ENCODE measurements around the gene HSFX3.
A peak's percentile ranks its signal among the peaks of the same experiment; 100 is the strongest.
"Not testable (repeated sequence)": the region's sequence is repeated elsewhere in the genome, so short reads cannot be mapped to it uniquely, and the experiment has no call there.

HSFX3 gene, protein sequence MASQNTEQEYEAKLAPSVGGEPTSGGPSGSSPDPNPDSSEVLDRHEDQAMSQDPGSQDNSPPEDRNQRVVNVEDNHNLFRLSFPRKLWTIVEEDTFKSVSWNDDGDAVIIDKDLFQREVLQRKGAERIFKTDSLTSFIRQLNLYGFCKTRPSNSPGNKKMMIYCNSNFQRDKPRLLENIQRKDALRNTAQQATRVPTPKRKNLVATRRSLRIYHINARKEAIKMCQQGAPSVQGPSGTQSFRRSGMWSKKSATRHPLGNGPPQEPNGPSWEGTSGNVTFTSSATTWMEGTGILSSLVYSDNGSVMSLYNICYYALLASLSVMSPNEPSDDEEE

DNA sequence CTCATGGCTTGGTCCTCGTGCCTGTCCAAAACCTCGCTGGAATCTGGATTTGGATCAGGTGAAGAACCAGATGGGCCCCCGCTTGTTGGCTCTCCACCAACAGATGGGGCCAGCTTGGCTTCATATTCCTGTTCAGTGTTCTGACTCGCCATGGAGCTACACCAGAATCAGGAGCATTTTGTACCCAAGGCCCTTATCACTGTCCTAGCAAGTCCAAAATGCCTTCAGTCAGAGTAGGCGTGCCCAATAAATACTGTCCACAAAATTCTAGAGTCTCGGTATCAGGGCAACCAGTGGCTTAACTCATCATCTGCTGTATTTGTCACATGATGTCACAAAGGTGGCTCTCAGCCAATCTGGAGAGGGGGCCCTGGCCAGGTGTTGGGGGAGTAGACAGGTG lies at the start of gene HSFX3:
TSS of gene HSFX3 (minus strand) at position 224 of the 400 bp plus-strand sequence. CDS start at position 152, 72 bp downstream.
- FAIRE-seq: not testable (repeated sequence)

DNA sequence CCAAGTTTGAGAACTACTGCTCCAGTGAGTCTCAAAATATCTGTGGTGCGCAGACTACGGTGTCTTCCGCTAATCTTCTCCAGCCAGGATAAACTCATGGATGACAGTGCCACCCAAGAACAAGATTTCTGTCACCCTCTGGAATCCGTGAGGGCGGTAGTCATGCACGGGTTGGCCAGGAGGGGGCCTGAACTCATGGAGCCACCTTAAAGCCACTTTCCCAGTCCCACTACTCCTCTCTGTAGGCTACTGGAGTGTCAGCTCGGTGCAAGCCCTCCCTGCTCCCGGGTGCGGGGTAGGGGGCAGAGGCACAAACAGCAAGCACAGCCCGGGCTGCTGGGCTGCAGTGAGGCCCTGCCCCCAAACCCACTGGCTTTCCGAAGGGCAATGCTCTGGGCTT lies 48.9 kb upstream of the HSFX3 start:
- not testable (repeated sequence) for FAIRE-seq

DNA sequence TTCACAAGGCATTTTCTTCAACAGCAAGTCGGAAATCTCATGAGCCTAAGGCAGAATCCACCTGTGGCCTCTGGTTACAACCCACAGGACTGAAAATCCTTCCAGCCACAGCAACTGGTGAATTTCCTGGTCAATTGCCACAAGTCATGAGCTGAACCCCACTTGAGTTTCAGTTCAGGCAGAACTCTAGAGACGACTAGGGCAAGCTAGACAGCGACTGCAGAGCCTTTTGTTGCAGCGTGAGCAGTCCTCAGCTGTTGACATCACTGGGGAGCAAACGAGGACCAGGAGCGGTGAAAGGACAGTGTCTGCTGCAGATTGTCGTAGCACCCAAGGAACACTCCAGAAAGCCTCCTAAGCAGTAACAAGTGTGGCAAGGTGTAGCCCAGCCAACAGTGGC lies 46.2 kb upstream of the HSFX3 start:
- FAIRE-seq: not testable (repeated sequence)

DNA sequence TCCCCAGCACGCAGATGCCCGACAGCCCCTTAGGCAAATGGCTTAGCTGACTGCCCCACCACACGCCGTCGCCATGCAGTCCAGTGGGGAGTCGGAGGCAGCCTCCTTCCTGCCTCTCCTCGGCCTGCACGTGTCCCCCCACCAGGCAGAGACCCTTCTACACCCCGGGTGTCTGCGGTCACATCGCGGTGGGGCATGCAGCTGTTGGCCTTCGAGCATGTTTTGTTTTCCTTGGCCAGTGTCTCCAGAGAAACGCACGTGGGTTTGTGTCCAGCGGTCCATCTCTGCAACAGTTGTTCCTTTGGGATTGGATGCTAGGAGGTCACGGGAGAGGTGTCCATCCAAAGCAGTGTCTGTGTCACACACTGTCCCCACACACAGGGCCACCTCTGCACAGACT lies 45.5 kb upstream of the HSFX3 start, which contains the start of gene HSFX2:
TSS of gene HSFX2 (minus strand) at position 101 of the 400 bp plus-strand sequence. CDS start 614 bp downstream, outside the sequence.
- not testable (repeated sequence) for FAIRE-seq

DNA sequence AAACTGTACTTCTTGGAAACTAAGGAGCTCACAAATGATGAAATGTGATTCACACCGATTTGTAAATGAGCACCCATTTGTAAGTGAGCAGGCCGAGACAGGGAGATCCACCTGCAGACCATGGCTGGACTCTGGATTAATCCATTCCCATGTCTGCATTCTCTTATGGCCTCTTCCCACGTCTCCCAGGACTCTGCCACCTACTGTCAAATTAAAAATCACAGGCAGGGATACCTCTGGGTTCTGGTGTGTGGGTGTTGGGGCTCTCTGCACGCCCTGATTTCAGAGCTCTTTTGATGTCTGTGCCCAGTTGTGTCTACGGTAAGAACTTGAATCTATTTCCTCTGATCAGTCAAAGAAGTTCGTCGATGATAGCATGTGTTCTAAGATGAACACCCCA lies 41.3 kb upstream of the HSFX3 start:
- not testable (repeated sequence) for FAIRE-seq

DNA sequence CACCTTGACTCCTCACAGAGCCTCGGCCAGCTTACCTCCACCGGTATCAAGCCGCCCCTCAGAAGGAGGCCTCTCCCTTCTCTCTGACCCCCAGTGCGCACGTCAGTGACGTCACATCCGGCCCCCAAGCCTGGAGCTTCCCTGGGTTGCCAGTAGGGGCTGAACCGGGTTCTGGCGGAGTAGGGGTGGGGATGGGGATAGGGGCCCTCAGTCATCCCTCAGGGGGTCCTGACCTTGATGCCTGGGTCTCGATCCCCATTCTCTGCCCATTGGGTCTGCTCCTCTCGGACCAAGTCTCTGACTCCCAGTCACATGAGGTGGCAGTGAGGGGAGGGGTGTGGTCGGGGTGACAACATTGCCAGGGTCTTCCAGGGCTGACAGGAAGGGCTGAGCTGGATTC lies 37.6 kb upstream of the HSFX3 start, which contains the start of gene MAGEA9B:
TSS of gene MAGEA9B (minus strand) at position 101 of the 400 bp plus-strand sequence. CDS start 4,280 bp downstream, outside the sequence.
- not testable (repeated sequence) for FAIRE-seq

DNA sequence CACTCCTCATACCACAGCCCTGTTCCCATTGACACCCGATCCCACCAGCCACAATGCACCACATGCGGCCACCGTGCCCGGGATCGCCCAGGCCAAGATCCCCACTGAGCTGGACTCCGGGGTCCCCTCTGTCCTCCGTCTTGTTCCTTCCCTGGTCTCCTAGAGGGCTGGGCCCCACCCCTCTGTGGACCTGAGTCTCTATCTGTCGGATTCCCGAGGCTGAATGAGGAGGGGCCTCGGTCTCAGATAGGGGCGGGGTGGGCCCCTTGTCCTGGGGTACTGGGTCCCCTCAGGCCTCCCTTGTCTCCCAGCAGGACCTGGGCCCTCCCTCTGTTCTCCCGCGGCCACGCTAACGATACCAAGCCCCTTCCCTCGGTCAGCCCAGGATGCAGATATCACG lies 35.9 kb upstream of the HSFX3 start:
- FAIRE-seq: not testable (repeated sequence)

DNA sequence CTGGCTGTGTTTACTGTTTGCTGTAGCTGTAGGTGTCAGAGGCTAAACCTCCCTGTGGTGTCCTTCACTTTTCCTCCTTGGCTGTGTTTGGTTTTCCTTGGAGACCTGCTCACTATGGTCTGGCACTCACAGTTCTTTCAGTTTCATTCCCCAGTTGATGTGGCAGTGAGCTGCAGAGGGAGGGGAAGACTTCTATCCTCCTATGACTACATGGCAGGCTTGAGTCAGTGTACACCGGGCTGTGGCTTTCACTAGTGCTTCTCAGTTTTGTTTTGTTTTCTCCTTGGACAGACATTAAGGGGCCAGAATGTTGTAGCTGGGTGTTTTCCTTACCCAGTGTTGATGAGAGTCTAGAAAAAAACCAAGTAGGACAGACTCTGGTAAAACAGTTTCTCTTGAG lies 23.7 kb upstream of the HSFX3 start:
- FAIRE-seq: not testable (repeated sequence)

DNA sequence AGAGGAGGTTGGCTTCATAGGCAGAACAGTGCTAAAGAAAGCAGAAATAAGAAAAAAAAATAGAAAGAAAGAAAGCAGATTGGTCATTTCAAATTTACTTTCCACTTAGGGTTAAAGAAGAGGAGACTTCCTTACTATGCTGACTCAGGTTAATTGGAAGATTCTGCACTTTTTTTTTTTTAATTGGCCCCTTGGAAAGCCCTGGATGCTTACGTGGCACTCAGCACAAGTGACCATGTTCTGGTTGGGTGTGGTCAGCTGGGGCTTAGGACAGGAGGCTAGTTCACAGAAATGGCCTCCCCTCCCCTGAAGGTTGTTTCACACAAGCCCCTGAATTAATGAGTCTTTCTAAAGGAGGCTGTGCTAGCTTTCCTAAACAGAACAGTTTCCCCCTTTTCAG lies 23.0 kb upstream of the HSFX3 start:
- no peak for FAIRE-seq

DNA sequence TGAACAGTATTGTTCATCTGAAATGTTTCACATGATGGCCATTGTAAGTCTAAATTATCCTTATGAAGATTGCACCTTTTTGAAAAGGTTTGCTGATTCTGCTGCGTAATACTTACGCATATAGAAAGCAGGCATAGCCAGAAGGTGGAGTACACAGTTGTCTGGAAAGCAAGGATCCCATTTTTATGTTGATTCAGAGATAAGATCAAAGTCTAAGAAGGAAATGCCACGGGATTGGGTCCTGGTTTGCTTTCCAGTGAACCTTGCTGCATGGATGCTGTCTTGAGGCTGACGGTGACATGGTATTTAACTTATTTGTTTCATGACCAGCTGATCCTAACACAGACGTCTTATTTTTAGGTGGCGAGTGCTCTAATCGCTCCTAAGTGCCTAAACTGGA lies 22.0 kb upstream of the HSFX3 start:
- no peak for FAIRE-seq

DNA sequence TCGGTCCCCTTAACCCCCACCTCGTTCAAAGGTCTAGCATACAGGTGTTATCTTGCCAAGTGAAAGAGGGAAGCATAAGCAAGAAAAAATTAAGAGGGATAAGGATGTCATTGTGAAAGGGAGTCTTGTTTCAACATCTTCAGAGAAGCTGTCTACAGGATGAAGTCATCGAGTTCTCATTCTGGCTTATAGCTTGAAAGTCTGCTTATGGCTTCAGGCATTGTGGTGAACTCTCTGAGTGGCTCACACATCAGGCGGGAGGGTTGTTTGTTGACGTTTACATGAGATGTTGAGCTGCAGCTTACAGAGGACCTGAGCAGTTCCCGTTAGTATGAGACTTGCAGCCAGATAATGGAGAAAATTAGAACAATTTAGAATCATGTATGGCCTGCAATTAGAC lies 20.9 kb upstream of the HSFX3 start:
- no peak for FAIRE-seq

DNA sequence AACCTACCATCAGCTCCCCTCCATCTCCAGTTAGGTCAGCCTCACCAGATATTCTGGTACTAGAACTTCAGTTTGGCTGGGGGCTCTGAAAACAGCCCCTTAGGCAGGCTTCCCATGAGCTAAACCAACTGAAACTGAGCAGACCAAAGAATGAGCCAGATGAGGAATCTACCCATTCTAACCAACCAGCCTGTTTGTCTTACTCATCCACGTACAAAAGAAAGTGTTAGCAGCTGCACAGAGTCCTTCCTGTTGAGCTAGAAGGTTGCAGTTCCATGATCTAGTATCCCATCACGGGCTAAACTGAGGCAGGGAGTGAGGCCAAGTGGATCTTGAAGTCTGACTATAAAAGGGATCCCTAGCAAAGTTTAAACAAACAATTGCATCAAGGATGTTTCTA lies 20.0 kb upstream of the HSFX3 start:
- no peak for FAIRE-seq

DNA sequence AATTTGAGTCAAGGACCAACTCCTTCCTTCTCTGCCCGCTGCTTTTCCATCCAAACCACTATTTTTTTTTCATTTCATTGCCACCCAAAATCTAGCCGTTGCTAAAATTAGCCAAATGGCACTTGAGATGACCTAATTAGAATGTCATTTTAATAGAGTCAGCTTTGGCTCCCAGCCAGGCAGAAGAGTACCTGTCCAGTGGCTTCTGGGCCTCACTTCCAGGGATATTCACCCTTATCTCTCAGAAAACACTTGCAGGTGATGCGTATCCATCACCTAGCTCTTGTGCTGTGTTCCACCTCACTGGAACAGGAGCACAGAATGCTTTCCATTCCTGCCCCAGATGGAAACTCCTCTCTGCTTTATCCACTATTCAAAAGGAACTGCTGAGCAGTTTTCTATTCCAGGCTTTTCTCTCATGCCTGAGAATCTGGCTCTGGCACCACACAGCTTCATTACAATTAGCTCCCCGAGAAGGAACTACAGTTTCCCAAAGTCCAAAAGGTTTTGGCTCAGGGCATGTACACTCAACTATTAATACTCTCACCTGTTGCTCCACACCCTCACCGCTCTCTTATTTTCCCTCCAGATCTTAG lies 19.1 kb upstream of the HSFX3 start:
- FAIRE-seq: no peak

DNA sequence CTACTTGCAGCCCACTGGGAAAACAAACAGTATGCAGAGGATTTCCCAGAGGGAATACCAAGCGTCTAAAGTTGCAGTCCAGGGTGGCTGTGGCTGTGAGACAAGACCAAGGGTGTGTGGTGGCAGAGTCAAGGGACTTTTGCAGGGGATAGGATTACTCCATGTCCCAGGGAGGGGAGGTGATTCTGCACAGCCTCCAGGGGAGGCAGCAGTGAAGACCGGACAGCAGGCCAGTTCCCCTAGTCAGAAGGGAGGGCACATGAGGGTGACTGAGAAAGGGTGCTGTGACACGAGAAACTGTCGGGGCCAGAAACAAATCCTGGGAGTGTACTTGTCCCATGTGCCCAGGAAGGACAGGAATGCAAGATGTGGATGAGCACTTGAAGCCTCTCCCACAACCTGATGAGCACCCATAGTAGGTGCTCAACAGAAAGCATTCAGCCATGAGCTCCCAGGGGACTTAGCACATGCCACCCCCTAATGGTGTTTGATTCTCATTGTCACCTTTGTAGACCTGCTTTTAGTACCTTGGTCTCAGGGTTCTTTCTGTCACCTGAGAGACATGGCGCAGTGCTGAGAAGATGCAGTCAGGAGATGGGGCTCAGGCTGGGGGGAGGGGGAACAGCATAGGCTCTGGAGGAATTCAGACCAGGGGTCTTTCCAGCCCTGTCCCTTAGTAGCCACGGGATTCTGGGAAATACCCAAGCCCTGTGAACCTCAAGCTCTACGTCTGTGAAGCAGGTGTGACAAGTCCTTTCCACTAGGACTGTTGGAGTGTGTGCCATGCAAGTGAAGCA lies 18.1 kb upstream of the HSFX3 start:
- FAIRE-seq: no peak

DNA sequence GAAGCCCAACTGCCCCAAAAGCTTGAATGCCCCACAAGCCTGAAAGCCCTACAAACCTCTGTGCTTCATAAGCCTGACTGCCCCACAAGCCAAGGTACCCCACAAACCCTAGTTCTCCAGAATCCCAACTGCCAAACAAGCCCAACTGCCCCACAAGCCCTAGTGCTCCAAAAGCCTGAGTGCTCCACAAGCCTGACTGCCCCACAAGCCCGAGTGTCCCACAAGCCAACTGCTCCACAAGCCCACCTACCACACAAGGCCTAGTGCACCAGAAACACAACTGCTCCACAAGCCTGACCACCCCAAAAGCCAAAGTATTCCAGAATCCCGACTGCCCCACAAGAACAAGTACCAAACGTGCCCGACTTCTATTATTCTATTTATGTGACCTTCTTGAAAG lies 13.6 kb upstream of the HSFX3 start:
- no peak for FAIRE-seq

DNA sequence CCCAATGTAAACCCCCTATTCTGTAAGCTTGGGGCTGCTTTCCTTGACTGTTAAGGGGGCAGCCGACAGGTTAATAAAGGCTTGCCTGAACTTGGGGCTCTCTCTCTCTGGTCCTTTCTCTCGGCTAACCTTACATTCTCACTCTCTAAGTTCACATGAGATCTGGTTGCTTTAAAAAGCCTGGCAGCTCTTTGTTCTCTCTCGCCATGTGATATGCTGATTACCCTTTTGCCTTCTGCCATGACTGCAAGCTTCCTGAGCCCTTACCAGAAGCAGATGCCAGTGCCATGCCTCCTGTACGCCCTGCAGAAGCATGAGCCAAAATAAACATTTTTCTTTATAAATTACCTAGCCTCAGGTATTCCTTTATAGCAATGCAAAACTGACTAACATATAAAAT lies 5.5 kb upstream of the HSFX3 start:
- not testable (repeated sequence) for FAIRE-seq

DNA sequence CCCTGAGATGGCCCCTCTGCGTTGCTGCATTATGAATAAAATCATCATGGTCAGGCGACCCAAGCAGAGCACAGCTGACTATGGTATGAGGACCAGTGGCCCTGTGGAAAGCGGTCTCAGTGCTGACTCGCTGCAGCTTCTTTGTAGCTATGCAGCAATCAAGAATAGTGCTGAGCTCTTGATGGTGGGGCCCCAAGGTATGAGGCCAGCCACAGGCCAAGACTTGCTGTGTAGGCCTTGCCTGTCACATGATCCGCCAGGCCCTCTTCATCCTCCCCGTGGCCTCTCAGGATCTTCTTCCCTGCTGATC lies 2.2 kb upstream of the HSFX3 start:
- FAIRE-seq: not testable (repeated sequence)

DNA sequence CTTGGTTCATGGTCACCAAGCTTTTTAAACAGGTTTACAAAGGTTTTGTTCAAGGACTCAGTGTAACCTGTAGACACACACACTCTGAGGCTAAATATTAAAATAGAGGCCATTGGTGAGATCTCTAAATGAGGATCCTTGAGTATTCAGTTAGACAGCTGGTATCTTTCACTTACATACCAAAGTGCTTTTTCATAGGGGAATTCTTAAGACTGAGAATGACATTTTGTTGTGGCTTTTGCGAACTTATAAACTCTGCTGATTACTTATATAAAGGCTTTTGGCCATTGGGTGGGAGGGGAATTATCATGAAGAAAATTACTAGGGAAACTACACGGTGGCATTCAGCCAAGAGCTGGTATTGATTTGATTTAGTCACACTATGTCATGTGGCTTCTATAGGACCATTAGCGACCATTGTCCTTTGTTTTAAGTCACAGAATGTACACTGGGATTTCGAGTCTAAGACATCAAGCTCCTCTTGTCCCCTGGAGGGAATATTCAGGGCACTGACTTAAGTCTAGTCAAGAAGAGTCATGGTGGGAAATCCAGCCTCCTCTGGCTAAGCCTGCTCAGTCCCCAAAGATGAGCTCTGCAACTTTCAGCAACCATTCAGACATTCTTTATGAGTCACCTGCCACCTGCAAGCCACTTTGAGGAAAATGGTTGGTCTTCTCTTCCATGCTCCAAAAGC lies 1.7 kb upstream of the HSFX3 start:
- peak; percentile 79 for FAIRE-seq

DNA sequence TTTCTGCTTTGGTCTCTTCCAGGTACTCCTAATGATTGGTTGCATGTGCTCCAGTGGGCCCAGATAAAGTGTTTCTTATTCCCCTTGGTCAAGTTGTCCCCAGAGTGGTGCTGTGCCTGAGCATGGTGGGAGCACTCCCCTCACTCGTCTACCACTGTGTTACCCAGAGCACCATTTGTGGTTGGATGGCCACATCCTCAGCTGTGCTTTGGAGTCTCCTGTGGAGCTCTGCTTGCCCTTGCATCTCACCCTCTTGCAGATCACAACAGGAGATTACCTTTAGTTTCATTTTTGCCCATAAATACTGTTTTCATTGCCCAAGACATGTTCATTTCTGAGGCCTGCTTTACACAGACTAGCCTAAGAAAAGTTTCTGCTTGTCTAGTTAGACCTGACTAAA lies 730 bp upstream of the HSFX3 start:
- not testable (repeated sequence) for FAIRE-seq

DNA sequence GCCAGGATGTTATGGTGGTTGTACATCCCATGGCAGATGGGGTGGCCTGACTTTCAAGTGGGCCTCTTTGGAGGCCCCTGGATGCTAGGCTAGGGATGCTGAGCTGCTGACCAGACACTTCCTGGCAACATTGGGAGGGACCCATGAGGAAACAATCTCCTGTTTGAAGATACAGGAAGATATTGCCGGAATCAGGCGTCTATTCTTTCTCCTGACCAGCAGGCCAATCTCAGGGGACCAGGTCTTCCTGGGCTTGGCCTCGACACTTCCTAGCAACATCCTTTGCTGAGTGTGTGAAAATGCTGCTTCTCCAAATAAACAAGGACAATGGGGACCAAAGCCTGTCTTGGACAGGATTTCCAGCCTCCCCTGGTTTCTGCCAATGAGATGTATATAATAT lies 1.9 kb downstream of the HSFX3 start:
- not testable (repeated sequence) for FAIRE-seq

DNA sequence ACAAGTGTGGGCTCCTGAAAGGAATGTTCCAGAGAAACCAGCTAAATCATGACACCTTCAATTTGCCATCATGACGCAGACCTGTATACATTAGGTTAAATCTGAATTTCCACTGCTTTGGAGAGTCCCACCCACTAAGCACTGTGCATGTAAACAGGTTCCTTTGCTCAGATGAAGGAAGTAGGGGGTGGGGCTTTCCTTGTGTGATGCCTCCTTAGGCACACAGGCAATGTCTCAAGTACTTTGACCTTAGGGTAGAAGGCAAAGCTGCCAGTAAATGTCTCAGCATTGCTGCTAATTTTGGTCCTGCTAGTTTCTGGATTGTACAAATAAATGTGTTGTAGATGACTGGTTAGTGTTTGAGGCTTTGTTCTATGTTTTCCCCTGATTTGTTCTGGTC lies 2.8 kb downstream of the HSFX3 start:
- FAIRE-seq: not testable (repeated sequence)

DNA sequence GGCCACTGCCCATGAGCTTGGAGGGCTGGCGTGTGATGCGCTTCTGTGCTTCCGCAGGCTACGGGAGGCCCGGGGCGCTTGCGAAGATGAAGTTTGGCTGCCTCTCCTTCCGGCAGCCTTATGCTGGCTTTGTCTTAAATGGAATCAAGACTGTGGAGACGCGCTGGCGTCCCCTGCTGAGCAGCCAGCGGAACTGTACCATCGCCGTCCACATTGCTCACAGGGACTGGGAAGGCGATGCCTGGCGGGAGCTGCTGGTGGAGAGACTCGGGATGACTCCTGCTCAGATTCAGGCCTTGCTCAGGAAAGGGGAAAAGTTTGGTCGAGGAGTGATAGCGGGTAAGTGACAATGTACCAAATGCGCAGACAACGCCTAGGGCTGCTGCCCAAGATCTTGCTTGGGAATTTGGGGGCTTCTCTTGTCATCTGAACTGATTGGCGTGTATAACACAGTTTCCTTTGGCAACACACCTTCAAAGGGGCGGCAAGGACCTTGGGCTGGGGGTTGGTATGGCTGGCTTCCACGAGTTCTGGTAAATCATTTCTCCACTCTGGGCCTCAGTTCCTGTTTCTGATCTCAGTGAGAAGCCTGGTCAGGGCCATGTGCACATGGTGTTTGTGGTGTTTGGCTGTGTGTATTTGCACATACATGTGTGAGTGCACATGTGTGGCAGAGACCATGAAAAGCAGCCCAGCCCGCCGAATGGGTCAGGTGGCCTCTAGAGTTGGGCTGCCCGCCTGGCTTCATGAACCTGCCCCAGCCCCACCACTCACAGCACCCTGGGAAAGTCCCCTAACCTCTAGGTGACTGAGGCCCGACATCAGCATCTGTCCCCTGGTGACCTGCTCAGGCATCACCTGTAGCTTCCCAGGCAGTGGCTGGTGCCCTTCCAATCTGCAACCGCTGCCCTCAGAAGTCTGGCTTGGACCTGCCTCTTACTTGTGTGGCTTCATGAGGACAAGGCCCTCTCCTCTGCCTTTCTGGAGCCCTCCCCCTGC lies 3.9 kb downstream of the HSFX3 start:
- not testable (repeated sequence) for FAIRE-seq
